ENCODE measurements around the gene CCSER1. TPM values are rescaled to one million over a fixed set of nuclear protein-coding genes. Genes with fewer than 3 reads are reported as not detected.
"Not testable (repeated sequence)": the region's sequence is repeated elsewhere in the genome, so short reads cannot be mapped to it uniquely, and the experiment has no call there.

CCSER1 gene
- total and polyA plus RNA-seq, 4 donors = 3.5 to 66.1 (median 14.5) TPM

- Histone ChIP-seq H3K4me1 (ENCODE audit: control insufficient read depth, insufficient read depth, low read length) (no peaks in the 10 kb centered on the region), H3K9me3 (ENCODE audit: control insufficient read depth, insufficient read depth, low read length) (no peaks in the 10 kb centered on the region), H3K4me3 (ENCODE audit: low read depth, low read length) (no peak overlapping the region), H3K36me3 (ENCODE audit: control insufficient read depth, insufficient read depth, low read length) (no peaks in the 10 kb centered on the region), H3K27me3 (ENCODE audit: control insufficient read depth, insufficient read depth, low read length) (no peaks in the 10 kb centered on the region), H3K27ac (ENCODE audit: low read depth, low read length) (no peak overlapping the region)
- DNase-seq (ENCODE audit: low read depth in 4 of 6, low spot score in 6 of 6) = no peak
Measured at GRCh38 chr4:90695411-90695810, 568.2 kb downstream of the CCSER1 start.

GRCh38 chr4:90705501-90705900 lies 578.3 kb downstream of the CCSER1 start:
- WGBS (ENCODE audit: insufficient coverage) = 82% methylated on average over 6 of the region's 6 CpGs
- H3K4me1 ChIP-seq (ENCODE audit: control insufficient read depth, insufficient read depth, low read length); DNase-seq (ENCODE audit: low read depth in 4 of 6, low spot score in 6 of 6): not testable (repeated sequence)

GRCh38 chr4:90715242-90715641 lies 588.0 kb downstream of the CCSER1 start:
- H3K4me1 ChIP-seq (ENCODE audit: control insufficient read depth, insufficient read depth, low read length) = no peaks in the 10 kb centered on the region
- no peaks in the 10 kb centered on the region for H3K27me3 ChIP-seq (ENCODE audit: control insufficient read depth, insufficient read depth, low read length)
- H3K9me3 ChIP-seq (ENCODE audit: control insufficient read depth, insufficient read depth, low read length) = no peaks in the 10 kb centered on the region
- no peak overlapping the region for H3K27ac ChIP-seq (ENCODE audit: low read depth, low read length)
- H3K36me3 ChIP-seq (ENCODE audit: control insufficient read depth, insufficient read depth, low read length) = no peaks in the 10 kb centered on the region
- H3K4me3 ChIP-seq (ENCODE audit: low read depth, low read length) = no peak overlapping the region
- DNase-seq (ENCODE audit: low read depth in 4 of 6, low spot score in 6 of 6) = no peak
- WGBS (ENCODE audit: insufficient coverage) = no CpG with 5 or more reads among the region's 1 CpG

More at GRCh38 chr4:90705501-90705900, 578.3 kb downstream of the CCSER1 start:
- not testable (repeated sequence) for H3K27me3 ChIP-seq (ENCODE audit: control insufficient read depth, insufficient read depth, low read length); H3K9me3 ChIP-seq (ENCODE audit: control insufficient read depth, insufficient read depth, low read length); H3K36me3 ChIP-seq (ENCODE audit: control insufficient read depth, insufficient read depth, low read length); H3K27ac ChIP-seq (ENCODE audit: low read depth, low read length); H3K4me3 ChIP-seq (ENCODE audit: low read depth, low read length)

DNA sequence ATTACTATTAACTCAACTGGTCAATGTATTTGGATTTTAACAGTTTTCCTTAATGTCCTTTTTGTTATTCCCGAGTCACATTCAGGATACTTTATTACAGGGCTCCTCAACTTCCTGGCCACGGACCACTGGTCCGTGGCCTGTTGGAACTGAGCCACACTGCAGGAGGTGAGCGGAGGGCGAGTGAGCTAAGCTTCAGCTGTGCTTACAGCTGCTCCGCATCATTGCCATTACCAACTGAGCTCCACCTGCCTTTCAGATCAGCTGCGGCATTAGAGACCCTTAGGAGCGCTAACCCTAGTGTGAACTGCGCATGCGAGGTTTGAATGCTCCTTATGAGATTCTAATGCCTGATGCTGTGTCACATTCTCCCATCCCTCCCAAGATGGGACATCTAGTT lies 591.7 kb downstream of the CCSER1 start:
- Histone ChIP-seq H3K9me3 (ENCODE audit: control insufficient read depth, insufficient read depth, low read length) (no peaks in the 10 kb centered on the region), H3K4me1 (ENCODE audit: control insufficient read depth, insufficient read depth, low read length) (no peaks in the 10 kb centered on the region), H3K36me3 (ENCODE audit: control insufficient read depth, insufficient read depth, low read length) (no peaks in the 10 kb centered on the region), H3K27ac (ENCODE audit: low read depth, low read length) (no peak overlapping the region), H3K4me3 (ENCODE audit: low read depth, low read length) (no peak overlapping the region), H3K27me3 (ENCODE audit: control insufficient read depth, insufficient read depth, low read length) (no peaks in the 10 kb centered on the region)
- 82% methylated on average over 7 of the region's 10 CpGs for WGBS (ENCODE audit: insufficient coverage)
- peak in 1 of 6 donors; percentile 56 for DNase-seq (ENCODE audit: low read depth in 4 of 6, low spot score in 6 of 6)

DNA sequence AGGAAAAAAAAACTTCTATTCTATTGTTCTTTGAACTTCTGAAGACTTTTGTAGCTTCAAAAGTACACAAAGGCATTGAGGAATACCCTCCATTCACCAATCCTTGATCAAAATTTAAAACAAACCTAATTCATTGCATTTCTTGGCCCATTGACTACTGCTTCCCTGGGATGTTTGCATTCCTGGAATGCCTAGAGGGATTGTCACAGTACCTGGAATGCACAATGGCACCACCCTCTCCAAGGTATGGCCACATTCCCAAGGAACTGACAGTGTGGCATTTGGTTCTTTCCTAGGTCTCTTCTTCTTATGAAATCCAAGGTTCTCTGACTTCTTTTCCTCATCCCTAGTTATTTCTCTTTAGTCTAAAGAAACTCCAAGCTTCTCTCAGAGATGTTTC lies 600.7 kb downstream of the CCSER1 start:
- Histone ChIP-seq H3K4me3 (ENCODE audit: low read depth, low read length) (no peak overlapping the region), H3K36me3 (ENCODE audit: control insufficient read depth, insufficient read depth, low read length) (no peaks in the 10 kb centered on the region), H3K4me1 (ENCODE audit: control insufficient read depth, insufficient read depth, low read length) (no peaks in the 10 kb centered on the region), H3K9me3 (ENCODE audit: control insufficient read depth, insufficient read depth, low read length) (no peaks in the 10 kb centered on the region), H3K27ac (ENCODE audit: low read depth, low read length) (no peak overlapping the region), H3K27me3 (ENCODE audit: control insufficient read depth, insufficient read depth, low read length) (no peaks in the 10 kb centered on the region)
- no peak for DNase-seq (ENCODE audit: low read depth in 4 of 6, low spot score in 6 of 6)

DNA sequence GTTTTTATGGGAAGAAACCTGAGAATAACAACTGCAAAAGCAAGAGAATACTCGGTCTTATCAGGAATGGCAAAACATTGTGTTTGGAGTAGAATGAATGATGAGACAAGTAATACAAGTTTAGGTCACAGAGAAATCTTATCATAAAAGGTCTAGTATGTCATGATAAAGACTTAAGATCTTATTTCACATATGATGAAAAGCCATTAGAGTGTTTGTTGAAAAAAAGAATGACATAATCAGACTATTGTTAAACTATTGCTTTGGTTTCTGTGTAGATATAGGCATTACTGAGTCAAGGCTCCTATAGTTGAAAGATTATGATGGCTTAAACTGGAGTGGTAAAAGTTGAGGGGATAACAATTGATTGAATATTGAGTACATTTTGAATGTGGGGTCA lies 603.6 kb downstream of the CCSER1 start:
- no CpG with 5 or more reads among the region's 1 CpG for WGBS (ENCODE audit: insufficient coverage)
- H3K36me3 ChIP-seq (ENCODE audit: control insufficient read depth, insufficient read depth, low read length) = no peaks in the 10 kb centered on the region
- no peaks in the 10 kb centered on the region for H3K9me3 ChIP-seq (ENCODE audit: control insufficient read depth, insufficient read depth, low read length)
- no peaks in the 10 kb centered on the region for H3K27me3 ChIP-seq (ENCODE audit: control insufficient read depth, insufficient read depth, low read length)
- H3K27ac ChIP-seq (ENCODE audit: low read depth, low read length) = no peak overlapping the region
- H3K4me3 ChIP-seq (ENCODE audit: low read depth, low read length) = no peak overlapping the region
- no peaks in the 10 kb centered on the region for H3K4me1 ChIP-seq (ENCODE audit: control insufficient read depth, insufficient read depth, low read length)
- DNase-seq (ENCODE audit: low read depth in 4 of 6, low spot score in 6 of 6) = no peak

DNA sequence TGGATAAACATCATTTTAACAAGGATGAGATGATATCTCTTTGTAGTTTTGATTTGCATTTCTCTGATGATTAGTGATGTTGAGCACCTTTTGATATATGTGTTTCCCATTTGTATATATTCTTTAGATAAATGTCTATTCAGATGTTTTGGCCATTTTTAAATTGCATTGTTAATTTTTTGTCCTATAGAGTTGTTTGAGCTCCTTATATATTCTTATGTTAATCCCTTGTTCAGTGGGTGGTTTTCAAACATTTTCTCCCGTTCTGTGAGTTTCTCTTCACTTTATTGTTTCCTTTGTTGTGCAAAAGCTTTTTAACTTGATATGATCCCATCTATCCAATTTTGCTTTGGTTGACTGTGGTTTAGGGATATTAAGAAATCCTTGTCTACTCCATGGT lies 606.0 kb downstream of the CCSER1 start:
- H3K4me3 ChIP-seq (ENCODE audit: low read depth, low read length) = no peak overlapping the region
- no peaks in the 10 kb centered on the region for H3K36me3 ChIP-seq (ENCODE audit: control insufficient read depth, insufficient read depth, low read length)
- DNase-seq (ENCODE audit: low read depth in 4 of 6, low spot score in 6 of 6) = no peak
- H3K9me3 ChIP-seq (ENCODE audit: control insufficient read depth, insufficient read depth, low read length) = no peaks in the 10 kb centered on the region
- no CpG with 5 or more reads among the region's 1 CpG for WGBS (ENCODE audit: insufficient coverage)
- H3K27ac ChIP-seq (ENCODE audit: low read depth, low read length) = no peak overlapping the region
- no peaks in the 10 kb centered on the region for H3K27me3 ChIP-seq (ENCODE audit: control insufficient read depth, insufficient read depth, low read length)
- H3K4me1 ChIP-seq (ENCODE audit: control insufficient read depth, insufficient read depth, low read length) = no peaks in the 10 kb centered on the region

GRCh38 chr4:90745176-90745575 lies 618.0 kb downstream of the CCSER1 start:
- no peak overlapping the region for H3K27ac ChIP-seq (ENCODE audit: low read depth, low read length)
- H3K9me3 ChIP-seq (ENCODE audit: control insufficient read depth, insufficient read depth, low read length) = no peaks in the 10 kb centered on the region
- H3K36me3 ChIP-seq (ENCODE audit: control insufficient read depth, insufficient read depth, low read length) = no peaks in the 10 kb centered on the region
- H3K27me3 ChIP-seq (ENCODE audit: control insufficient read depth, insufficient read depth, low read length) = no peaks in the 10 kb centered on the region
- no CpG with 5 or more reads among the region's 4 CpGs for WGBS (ENCODE audit: insufficient coverage)
- no peaks in the 10 kb centered on the region for H3K4me1 ChIP-seq (ENCODE audit: control insufficient read depth, insufficient read depth, low read length)
- no peak overlapping the region for H3K4me3 ChIP-seq (ENCODE audit: low read depth, low read length)
- no peak for DNase-seq (ENCODE audit: low read depth in 4 of 6, low spot score in 6 of 6)

GRCh38 chr4:90753068-90753467 lies 625.9 kb downstream of the CCSER1 start:
- Histone ChIP-seq H3K36me3 (ENCODE audit: control insufficient read depth, insufficient read depth, low read length) (no peaks in the 10 kb centered on the region), H3K27ac (ENCODE audit: low read depth, low read length) (no peak overlapping the region), H3K4me3 (ENCODE audit: low read depth, low read length) (no peak overlapping the region), H3K9me3 (ENCODE audit: control insufficient read depth, insufficient read depth, low read length) (no peaks in the 10 kb centered on the region), H3K4me1 (ENCODE audit: control insufficient read depth, insufficient read depth, low read length) (no peaks in the 10 kb centered on the region), H3K27me3 (ENCODE audit: control insufficient read depth, insufficient read depth, low read length) (no peaks in the 10 kb centered on the region)
- DNase-seq (ENCODE audit: low read depth in 4 of 6, low spot score in 6 of 6) = no peak

- no peaks in the 10 kb centered on the region for H3K9me3 ChIP-seq (ENCODE audit: control insufficient read depth, insufficient read depth, low read length)
- no peaks in the 10 kb centered on the region for H3K36me3 ChIP-seq (ENCODE audit: control insufficient read depth, insufficient read depth, low read length)
- no peaks in the 10 kb centered on the region for H3K4me1 ChIP-seq (ENCODE audit: control insufficient read depth, insufficient read depth, low read length)
- H3K27me3 ChIP-seq (ENCODE audit: control insufficient read depth, insufficient read depth, low read length) = no peaks in the 10 kb centered on the region
- no peak overlapping the region for H3K4me3 ChIP-seq (ENCODE audit: low read depth, low read length)
- 100% methylated on average over 1 of the region's 2 CpGs for WGBS (ENCODE audit: insufficient coverage)
- no peak overlapping the region for H3K27ac ChIP-seq (ENCODE audit: low read depth, low read length)
- no peak for DNase-seq (ENCODE audit: low read depth in 4 of 6, low spot score in 6 of 6)
Measured at GRCh38 chr4:90757534-90758060, 630.4 kb downstream of the CCSER1 start.

Data from spinal cord (tissue), 10 donors.